HG02884 (cell line): Measurements from ENCODE around the gene PDGFB.

Experiments used
- ATAC-seq: cut with Tn5 transposase; IDR thresholded peaks from one replicate; pipeline ENCODE4 v1.9.1; 2021; ENCODE audit warnings: mild to moderate bottlenecking, moderate library complexity; ENCODE audit not compliant: unreplicated experiment

The PDGFB gene

GRCh38 chr22:39244496-39245129 is at the start of gene PDGFB:
TSS of gene PDGFB (minus strand) at chr22:39244982. CDS start at chr22:39243963, 1,019 bp downstream.
- ATAC-seq: no peak

DNA sequence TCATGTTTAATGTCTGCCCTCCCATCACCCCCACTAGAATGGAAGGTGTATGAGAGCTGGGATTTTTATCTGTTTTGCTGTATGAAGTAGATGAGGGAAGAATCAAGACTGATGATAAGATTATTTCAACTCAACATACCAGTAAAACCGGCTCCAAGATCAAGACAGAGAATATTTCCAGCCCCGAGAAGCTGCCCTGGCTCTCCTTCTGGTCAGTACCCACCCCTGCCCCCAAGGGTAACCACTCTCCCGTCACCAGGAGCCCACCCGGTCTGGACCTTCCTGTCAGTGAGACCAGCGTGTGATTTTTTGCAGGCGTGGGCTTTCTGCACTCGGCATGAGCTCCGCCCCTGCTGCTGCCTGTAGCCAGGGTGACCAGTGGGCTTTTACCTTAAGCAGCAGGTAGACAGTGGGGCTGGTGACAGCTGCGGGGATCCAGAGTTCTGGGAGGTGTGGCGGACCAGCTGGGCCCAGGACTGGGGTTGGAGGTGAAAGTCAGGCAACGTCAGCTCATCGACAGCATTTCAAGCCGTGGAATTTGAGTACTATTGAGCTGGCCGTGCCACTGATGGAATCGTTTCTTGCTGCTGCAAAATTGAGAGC is 49.1 kb upstream of the PDGFB start:
- no peak for ATAC-seq

DNA sequence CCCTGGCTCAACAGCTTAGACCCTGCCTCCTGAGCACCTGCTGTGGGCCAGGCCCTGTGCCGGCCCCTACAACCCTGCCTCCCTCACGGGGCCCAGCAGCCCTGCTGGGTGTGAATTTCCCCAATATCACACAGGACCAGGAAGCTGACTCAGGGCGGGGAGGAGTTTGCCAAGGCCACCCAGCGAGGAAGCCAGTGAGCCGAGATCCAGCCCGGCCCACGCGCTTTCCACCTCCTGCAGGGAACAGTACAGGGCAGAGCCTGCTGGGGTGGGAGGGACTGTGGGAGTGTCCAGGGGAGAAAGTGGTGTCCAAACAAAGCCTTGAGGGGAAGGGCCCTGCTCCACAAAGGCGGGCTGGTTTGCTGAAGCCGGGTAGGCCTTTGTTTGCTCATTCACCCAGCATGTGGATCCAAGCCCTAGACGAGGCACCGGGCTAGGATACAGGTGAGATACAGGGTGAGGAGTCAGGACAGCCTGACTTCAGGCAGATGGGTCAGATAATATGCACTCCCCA is 47.8 kb upstream of the PDGFB start:
- no peak for ATAC-seq

DNA sequence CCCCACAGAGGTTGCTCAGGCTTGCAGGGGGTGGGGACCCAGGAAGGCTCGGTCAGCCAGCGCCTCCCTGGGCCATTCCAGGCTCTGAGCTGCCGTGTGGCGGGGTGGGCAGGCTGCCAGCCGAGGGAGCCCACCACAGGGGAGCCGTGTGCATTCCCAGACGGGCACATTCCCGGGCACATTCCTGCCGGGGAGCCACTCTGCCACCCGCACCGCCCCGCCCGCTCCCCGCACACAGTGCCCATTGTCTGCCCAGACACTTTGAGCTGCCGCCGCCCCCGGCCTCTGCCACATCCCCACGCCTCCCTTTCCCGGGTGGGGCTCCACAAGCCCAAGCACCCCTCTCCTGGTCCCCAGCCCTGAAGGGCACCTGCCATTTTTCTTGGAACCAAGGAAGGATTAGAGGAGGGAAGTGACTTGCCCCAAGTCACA is 47.3 kb upstream of the PDGFB start:
- ATAC-seq: no peak

DNA sequence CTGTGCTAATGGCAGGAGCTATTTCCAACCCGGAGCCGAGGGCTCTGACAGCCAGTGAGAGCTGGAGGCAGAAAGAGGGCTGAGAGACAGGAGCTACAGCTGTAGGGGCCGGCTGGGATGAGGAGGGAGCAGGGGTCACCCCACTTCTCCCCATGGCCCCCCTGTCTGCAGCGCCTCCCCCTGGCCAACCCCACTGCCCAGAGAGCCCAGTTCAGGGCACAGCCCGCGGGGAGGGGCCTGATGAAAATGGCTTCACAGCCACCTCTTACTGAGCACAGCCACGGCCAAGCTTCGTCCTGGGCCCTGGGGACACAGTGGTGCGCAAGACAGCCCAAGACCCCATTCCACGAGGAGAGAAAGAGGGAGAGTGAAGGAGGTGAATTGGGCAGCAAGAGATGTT is 46.7 kb upstream of the PDGFB start:
- ATAC-seq: no peak

DNA sequence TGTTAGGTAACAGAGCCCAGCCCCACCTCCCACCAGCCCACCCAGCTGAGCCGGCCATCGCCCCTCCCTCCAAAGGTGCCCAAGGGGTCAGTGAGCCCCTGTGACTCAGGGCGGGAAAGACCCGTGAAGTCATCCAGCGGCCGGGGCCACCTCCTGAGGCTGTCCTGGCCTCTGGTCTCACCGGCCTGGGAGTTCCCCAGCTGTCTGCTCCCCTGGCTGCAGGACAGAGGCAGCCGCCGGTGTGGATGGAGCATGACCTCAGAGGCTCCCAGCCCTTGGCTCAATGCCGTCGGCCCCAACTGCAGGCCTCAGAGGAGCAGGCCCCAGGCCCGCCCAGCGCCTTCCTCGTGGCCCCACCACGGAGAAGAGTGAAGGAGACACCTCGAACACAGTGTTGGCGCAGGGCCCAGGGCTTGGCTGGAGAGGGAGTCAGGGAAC is 46.0 kb upstream of the PDGFB start:
- ATAC-seq: no peak

GRCh38 chr22:39289975-39290720 is 45.4 kb upstream of the PDGFB start:
- ATAC-seq: no peak

- ATAC-seq: no peak
Measured at GRCh38 chr22:39289533-39289932, 44.8 kb upstream of the PDGFB start.

GRCh38 chr22:39288135-39288898 is 43.5 kb upstream of the PDGFB start:
- no peak for ATAC-seq

- no peak for ATAC-seq
Measured at GRCh38 chr22:39287076-39287725, 42.4 kb upstream of the PDGFB start.

- no peak for ATAC-seq
Measured at GRCh38 chr22:39284983-39285382, 40.2 kb upstream of the PDGFB start.

DNA sequence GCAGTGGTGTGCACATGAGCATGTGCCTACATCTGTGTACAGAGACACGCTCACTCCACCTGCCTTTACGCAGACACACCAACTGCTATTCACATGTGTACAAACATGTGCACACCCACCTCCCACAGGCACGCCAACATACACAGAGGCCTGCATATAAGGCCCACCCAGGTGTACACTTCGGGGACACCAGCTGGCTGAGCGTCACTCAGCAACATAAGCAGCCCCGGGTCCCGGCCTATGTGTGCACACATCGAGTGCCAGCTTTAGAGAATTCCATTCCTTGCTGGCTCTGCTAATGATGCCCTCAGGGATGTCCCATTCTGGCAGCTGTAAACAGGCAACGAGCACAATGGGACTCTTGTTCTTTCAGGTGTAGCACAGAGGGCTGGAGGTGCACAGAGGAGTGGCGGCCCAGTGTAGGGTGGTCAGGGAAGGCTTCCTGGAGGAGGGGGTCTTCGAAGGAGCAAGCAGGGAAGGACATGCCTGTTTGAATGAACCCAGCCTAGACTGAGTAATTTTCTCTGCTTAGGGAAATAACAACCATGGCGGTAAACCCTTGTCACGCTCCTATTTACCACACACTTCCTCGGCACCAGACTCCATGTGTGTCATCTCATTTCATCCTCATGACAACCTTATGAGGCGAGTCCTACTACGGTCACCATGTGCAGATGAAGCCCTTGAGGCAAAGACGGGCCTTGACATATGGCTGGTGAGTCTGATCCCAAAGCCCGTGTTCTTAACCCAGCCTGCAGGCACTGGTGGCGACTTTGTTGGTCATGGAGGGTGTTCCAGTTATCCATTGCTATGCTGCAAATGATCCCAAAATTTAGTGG is 39.6 kb upstream of the PDGFB start:
- ATAC-seq: no peak

DNA sequence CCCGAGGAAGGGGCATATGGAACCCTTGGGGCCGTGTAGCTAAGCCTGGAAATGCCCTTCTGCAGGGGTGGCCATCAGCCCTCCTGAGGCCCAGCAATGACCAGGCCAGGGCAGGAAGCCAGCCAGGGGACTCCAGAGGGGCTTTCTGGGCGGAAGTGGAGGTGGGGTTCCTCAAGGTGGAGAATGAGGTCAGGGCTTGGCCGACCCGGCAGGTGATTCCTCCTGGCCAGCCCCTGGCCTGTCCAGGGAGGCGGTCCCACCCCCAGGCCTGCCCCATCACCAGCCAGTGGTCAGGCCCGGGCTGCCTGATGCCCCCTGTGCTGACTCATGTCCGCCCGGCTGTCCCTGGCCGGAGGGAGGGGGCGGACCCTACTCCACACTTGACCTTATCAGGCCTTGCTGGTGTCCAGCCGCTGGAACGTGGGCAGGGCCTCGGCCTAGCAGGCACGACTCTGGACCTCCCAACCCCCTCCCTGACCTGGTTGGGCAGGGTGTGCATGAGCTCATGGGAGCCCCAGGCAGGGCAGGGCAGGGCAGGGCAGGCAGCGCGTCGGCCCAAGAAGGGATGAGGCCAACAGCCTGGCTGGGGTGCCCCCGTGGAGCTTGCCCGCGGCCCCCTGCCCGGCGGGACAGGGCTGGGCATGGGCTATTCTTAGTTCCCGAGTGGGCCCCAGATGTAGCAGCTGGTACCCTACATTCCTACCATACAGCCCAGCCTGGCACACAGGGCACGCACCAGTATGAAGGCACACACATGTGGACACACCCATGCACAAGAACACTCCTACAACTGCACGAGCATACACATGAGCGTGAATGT is 38.8 kb upstream of the PDGFB start:
- no peak for ATAC-seq

DNA sequence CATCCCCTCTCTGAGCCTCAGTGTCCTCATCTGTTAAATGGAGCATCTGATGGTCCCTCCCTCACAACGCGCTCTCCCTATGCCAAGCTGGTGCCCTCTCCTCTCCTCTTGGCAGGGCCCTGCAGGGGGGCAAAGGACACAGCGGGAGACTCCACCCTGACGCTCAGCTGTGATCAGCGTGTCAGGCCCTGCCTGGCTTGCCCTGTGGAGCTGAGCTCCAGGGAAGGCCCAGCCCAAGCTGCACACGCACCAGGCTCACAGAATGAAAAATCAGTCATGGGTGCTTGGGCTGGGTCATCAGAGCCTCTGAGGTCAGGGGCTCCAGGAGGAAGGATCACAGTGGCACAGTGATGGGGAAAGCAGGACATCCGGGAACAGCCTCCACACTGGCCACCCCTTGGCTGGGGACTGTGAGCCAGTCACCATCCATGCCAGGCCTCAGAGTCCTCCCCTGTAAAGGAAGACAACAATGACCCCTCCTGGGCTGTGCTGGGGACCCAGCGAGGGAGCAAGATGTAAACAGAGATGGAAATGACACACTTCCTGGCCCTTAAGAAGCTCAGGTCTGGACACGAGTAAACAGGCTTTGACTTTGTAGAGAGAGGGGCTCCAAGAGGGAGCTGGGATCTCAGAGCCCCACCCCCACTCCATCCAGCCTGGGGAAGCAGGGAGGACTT is 38.0 kb upstream of the PDGFB start:
- ATAC-seq: no peak

DNA sequence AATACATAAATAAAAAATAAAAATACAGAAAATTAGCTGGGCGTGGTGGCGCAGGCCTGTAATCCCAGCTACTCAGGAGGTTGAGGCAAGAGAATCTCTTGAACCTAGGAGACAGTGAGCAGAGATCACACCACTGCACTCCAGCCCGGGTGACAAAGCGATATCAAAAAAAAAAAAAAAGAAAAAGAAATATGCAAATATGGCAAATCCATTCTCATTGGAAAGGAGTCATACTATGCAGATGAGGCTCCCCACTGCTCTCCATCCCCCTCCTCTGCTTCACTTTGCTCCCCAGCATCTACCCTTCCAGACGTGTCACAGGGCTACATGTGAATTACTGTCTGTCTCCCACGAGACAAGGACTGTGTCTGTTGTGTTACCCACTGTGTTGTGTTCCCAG is 36.3 kb upstream of the PDGFB start:
- ATAC-seq: no peak

- ATAC-seq: no peak
Measured at GRCh38 chr22:39280250-39280649, 35.5 kb upstream of the PDGFB start.

DNA sequence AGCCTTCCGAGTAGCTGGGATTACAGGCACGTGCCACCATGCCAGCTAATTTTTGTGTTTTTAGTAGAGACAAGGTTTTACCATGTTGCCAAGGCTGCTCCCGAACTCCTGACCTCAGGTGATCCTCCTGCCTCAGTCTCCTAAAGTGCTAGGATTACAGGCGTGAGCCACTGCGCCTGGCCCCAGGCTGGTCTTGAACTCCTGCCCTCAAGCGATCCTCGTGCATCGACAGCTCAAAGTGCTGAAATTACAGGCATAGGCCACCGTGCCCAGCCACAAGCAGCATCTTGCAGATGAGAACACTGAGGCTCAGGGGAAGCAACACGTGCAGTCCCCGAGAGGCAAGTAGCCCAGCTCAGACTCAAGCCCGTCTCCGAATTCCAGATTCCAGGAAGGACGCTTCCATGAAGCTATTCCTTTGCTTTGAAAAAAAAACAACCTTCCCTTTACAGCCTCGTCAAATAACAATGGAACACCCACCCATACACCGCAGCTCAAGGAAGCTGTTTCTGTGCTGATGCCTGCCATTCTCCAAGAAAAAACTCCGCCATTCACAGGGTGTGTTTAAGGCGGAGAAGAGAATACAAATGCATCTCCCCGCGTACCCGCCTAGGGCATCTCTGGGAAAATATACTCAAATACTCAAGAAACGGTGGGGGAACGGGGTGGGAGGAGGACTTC is 34.5 kb upstream of the PDGFB start:
- ATAC-seq: no peak

GRCh38 chr22:39278040-39278439 is 33.3 kb upstream of the PDGFB start:
- ATAC-seq: no peak
